Measurements from ENCODE around the gene MFSD1. TPM values are rescaled to one million over a fixed set of nuclear protein-coding genes. Genes with fewer than 3 reads are reported as not detected.

MFSD1 gene
- total and polyA plus RNA-seq, 2 experiments from 2014 or later: 12.4 to 31.8 TPM

- Histone ChIP-seq H3K4me1 (ENCODE audit: low read depth) (no peaks in the 10 kb centered on the region), H3K4me3 (no peak overlapping the region), H3K27me3 (no peaks in the 10 kb centered on the region), H3K9me3 (ENCODE audit: low read depth) (no peaks in the 10 kb centered on the region), H3K27ac (no peak overlapping the region), H3K36me3 (no peaks in the 10 kb centered on the region)
- DNase-seq (ENCODE audit: low read depth in 1 of 2, low spot score in 1 of 2): peak in 1 of 2 donors; percentile 65
- TF ChIP-seq CTCF (IDR thresholded peaks at IDR 0.05; ENCODE audit: low read depth, low read length): no peak
Measured at GRCh38 chr3:158777161-158777873, 24.5 kb upstream of the MFSD1 start.

DNA sequence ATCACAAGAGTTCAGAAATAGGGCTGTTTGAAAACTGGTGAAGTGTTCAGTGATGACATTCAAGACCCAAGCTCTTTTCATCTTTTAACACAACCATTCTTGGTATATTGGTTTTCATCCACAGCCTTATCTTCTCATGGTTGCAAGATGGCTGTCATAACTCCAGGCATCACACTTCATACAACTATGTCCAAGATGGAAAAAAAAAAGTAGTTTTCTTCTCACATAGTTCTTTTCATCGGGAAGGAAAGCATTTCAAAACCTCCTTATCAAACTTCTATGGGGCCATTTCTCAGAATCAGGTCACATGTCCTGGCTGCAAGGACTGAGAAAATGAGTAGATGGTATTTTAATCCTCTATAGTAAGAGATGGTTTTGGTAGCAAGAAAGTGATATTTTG is 21.1 kb upstream of the MFSD1 start:
- no peak overlapping the region for H3K27ac ChIP-seq
- DNase-seq (ENCODE audit: low read depth in 1 of 2, low spot score in 1 of 2): peak in 1 of 2 donors; percentile 62
- no peak for TF ChIP-seq CTCF (IDR thresholded peaks at IDR 0.05; ENCODE audit: low read depth, low read length)
- H3K36me3 ChIP-seq: no peaks in the 10 kb centered on the region
- H3K9me3 ChIP-seq (ENCODE audit: low read depth): no peaks in the 10 kb centered on the region
- no peak overlapping the region for H3K4me3 ChIP-seq
- H3K27me3 ChIP-seq: no peaks in the 10 kb centered on the region
- H3K4me1 ChIP-seq (ENCODE audit: low read depth): no peaks in the 10 kb centered on the region

- Histone ChIP-seq H3K9me3 (ENCODE audit: low read depth) (no peaks in the 10 kb centered on the region), H3K36me3 (no peaks in the 10 kb centered on the region)
- no peak for TF ChIP-seq CTCF (IDR thresholded peaks at IDR 0.05; ENCODE audit: low read depth, low read length)
Measured at GRCh38 chr3:158781191-158781590, 20.7 kb upstream of the MFSD1 start.

GRCh38 chr3:158781849-158782248 is 20.0 kb upstream of the MFSD1 start:
- Histone ChIP-seq H3K4me1 (ENCODE audit: low read depth) (no peaks in the 10 kb centered on the region), H3K27me3 (no peaks in the 10 kb centered on the region), H3K27ac (no peak overlapping the region), H3K4me3 (no peak overlapping the region), H3K9me3 (ENCODE audit: low read depth) (no peaks in the 10 kb centered on the region), H3K36me3 (no peaks in the 10 kb centered on the region)
- no peak for TF ChIP-seq CTCF (IDR thresholded peaks at IDR 0.05; ENCODE audit: low read depth, low read length)
- DNase-seq (ENCODE audit: low read depth in 1 of 2, low spot score in 1 of 2): no peak

More at GRCh38 chr3:158781191-158781590, 20.7 kb upstream of the MFSD1 start:
- H3K27me3 ChIP-seq: no peaks in the 10 kb centered on the region
- DNase-seq (ENCODE audit: low read depth in 1 of 2, low spot score in 1 of 2): no peak
- no peaks in the 10 kb centered on the region for H3K4me1 ChIP-seq (ENCODE audit: low read depth)
- no peak overlapping the region for H3K27ac ChIP-seq
- no peak overlapping the region for H3K4me3 ChIP-seq

GRCh38 chr3:158782283-158782989 is 19.4 kb upstream of the MFSD1 start:
- no peak overlapping the region for H3K27ac ChIP-seq
- H3K36me3 ChIP-seq: no peaks in the 10 kb centered on the region
- no peak for DNase-seq (ENCODE audit: low read depth in 1 of 2, low spot score in 1 of 2)
- H3K4me1 ChIP-seq (ENCODE audit: low read depth): no peaks in the 10 kb centered on the region
- no peak overlapping the region for H3K4me3 ChIP-seq
- no peaks in the 10 kb centered on the region for H3K27me3 ChIP-seq
- TF ChIP-seq CTCF (IDR thresholded peaks at IDR 0.05; ENCODE audit: low read depth, low read length): no peak
- no peaks in the 10 kb centered on the region for H3K9me3 ChIP-seq (ENCODE audit: low read depth)
